Uterus (tissue), 2 donors: Measurements from ENCODE around the gene IFIT2.

Experiments used
- CTCF ChIP-seq, 4 experiments: fragments of 200-600 bp in 2 of 4; fragments of 450-650 bp in 2 of 4; sonication (generic) in 2 of 4; IDR thresholded peaks; one replicate each; pipeline ENCODE4 v1.5.1; 2016 to 2019; ENCODE audit warnings: antibody characterized with exemption in 4 of 4, mild to moderate bottlenecking in 2 of 4, moderate library complexity in 1 of 4
- POLR2A ChIP-seq, 2 donors: fragments of 450-650 bp; IDR thresholded peaks; one replicate each; pipeline ENCODE4 v1.6.1; 2016; ENCODE audit warnings: antibody characterized with exemption in 2 of 2, mild to moderate bottlenecking in 1 of 2, moderate library complexity in 1 of 2

GRCh38 chr10:89294721-89295239 lies 7.1 kb upstream of the IFIT2 start:
- TF ChIP-seq CTCF (IDR thresholded peaks at IDR 0.05), result no peak
- no peak for TF ChIP-seq POLR2A (IDR thresholded peaks at IDR 0.05)
